Neural progenitor cell (in vitro differentiated cells): ENCODE results near the gene TPI1.

Experiments used
- CTCF ChIP-seq: fragments of 200-600 bp; sonication (generic); IDR thresholded peaks from 2 replicates; pipeline ENCODE4 v1.5.1; 2017; ENCODE audit warnings: antibody characterized with exemption, mild to moderate bottlenecking
- EZH2 ChIP-seq: fragments of 200-600 bp; sonication (generic); IDR thresholded peaks from 2 replicates; pipeline ENCODE4 v1.6.1; 2017; ENCODE audit warnings: antibody characterized with exemption, mild to moderate bottlenecking, moderate library complexity
- EZH2phosphoT487 ChIP-seq: fragments of 200-600 bp; sonication (generic); IDR thresholded peaks from 2 replicates; pipeline ENCODE4 v1.6.1; 2017; ENCODE audit warnings: antibody characterized with exemption

GRCh38 chr12:6840761-6841515, 26.4 kb upstream of the TPI1 start, which contains the start of gene GNB3:
- TF ChIP-seq EZH2 (no peak), CTCF (no peak), EZH2phosphoT487 (no peak)
